HCT116 (cell line): ENCODE data around the gene IRGM.
"Not testable (repeated sequence)": the region's sequence is repeated elsewhere in the genome, so short reads cannot be mapped to it uniquely, and the experiment has no call there.

ENCODE experiments used
- CEBPB ChIP-seq: IDR thresholded peaks from 2 replicates; pipeline ENCODE4 v1.6.1; 2012; ENCODE audit warnings: low read depth
- CTCF ChIP-seq, 3 experiments: fragments of 200-600 bp in 1 of 3; sonication (generic) in 1 of 3; IDR thresholded peaks in 2 of 3; conservative IDR thresholded peaks in 1 of 3; 2 replicates each; pipeline ENCODE4 v1.5.1; 2012 to 2017; ENCODE audit warnings: low read depth in 2 of 3, low read length in 2 of 3, antibody characterized with exemption in 1 of 3, borderline replicate concordance in 1 of 3, control low read depth in 1 of 3, mild to moderate bottlenecking in 1 of 3, mixed read lengths in 1 of 3, mixed run types in 1 of 3, moderate library complexity in 1 of 3; ENCODE audit not compliant: insufficient read depth in 1 of 3
- POLR2A ChIP-seq: IDR thresholded peaks from 2 replicates; pipeline ENCODE4 v1.7.0; 2011; ENCODE audit warnings: borderline replicate concordance; ENCODE audit not compliant: insufficient read depth, insufficient read length; ENCODE audit errors: extremely low read depth
- RAD21 ChIP-seq: IDR thresholded peaks from 2 replicates; pipeline ENCODE4 v1.6.1; 2012; ENCODE audit warnings: low read depth, mild to moderate bottlenecking
- TCF7L2 ChIP-seq: IDR thresholded peaks from 2 replicates; pipeline ENCODE4 v1.7.0; 2011; ENCODE audit warnings: borderline replicate concordance, inconsistent platforms; ENCODE audit not compliant: insufficient read depth, insufficient read length; ENCODE audit errors: extremely low read depth
- YY1 ChIP-seq: IDR thresholded peaks from 2 replicates; pipeline ENCODE4 v1.6.1; 2011; ENCODE audit warnings: low read length, low read depth, moderate library complexity, mild to moderate bottlenecking; ENCODE audit not compliant: insufficient replicate concordance; ENCODE audit errors: extremely low read depth
- ZBTB33 ChIP-seq: IDR thresholded peaks from 2 replicates; pipeline ENCODE4 v1.6.1; 2011; ENCODE audit warnings: mild to moderate bottlenecking, low read length, moderate library complexity; ENCODE audit not compliant: insufficient replicate concordance; ENCODE audit errors: extremely low read depth
- ZFX ChIP-seq: fragments of 450-650 bp; IDR thresholded peaks from 2 replicates; pipeline ENCODE4 v1.6.1; 2017
- ZNF274 ChIP-seq: fragments of 200-500 bp; sonication (Bioruptor generic); IDR thresholded peaks from 2 replicates; pipeline ENCODE4 v1.6.1; 2014; ENCODE audit warnings: mild to moderate bottlenecking, low read depth, low read length, inconsistent platforms
- TF ChIP-seq, protein P1 (sequence below): IDR thresholded peaks from 2 replicates; pipeline ENCODE4 v1.6.1; 2012

GRCh38 chr5:150845185-150845859 lies 999 bp upstream of the IRGM start:
- not testable (repeated sequence) for TF ChIP-seq CTCF (IDR thresholded peaks at IDR 0.05 in 2 of 3, conservative IDR thresholded peaks at IDR 0.05 in 1 of 3; ENCODE audit: borderline replicate concordance in 1 of 3, insufficient read depth in 1 of 3, low read depth in 2 of 3, low read length in 2 of 3); POLR2A; TCF7L2; ZNF274; RAD21; YY1; ZFX; CEBPB; ZBTB33
- TF ChIP-seq, protein P1, sequence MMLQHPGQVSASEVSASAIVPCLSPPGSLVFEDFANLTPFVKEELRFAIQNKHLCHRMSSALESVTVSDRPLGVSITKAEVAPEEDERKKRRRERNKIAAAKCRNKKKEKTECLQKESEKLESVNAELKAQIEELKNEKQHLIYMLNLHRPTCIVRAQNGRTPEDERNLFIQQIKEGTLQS, result not testable (repeated sequence)
